WTC11 (cell line): ENCODE data around the gene PALM2AKAP2. TPM values are rescaled to one million over a fixed set of nuclear protein-coding genes. Genes with fewer than 3 reads are reported as not detected.

Source experiments
- ATAC-seq: fragments of 200-7000 bp; cut with Tn5 transposase; 2 replicates; pipeline ENCODE4 v1.10.0; 2021; ENCODE audit warnings: mild to moderate bottlenecking, moderate library complexity
- CTCF ChIA-PET: fragments of 300-600 bp; sonication (Branson Sonifier 250); formaldehyde crosslinking; loops from one replicate; lab custom pipeline; 2021; ENCODE audit warnings: antibody characterized with exemption; lab: Charles Lee
- POLR2A ChIA-PET: fragments of 350-600 bp; sonication (Branson Sonifier 250); formaldehyde crosslinking; loops from one replicate; lab custom pipeline; 2021; ENCODE audit warnings: antibody characterized with exemption; lab: Charles Lee
- DNase-seq: peaks from one replicate; pipeline ENCODE4 v3.0.0; 2021; ENCODE audit warnings: low spot score
- H3K27ac Mint-ChIP-seq: 2 replicates; pipeline ENCODE4 v1.8.0; 2021; ENCODE audit warnings: mixed read lengths
- H3K27me3 Mint-ChIP-seq: 2 replicates; pipeline ENCODE4 v1.8.0; 2021; ENCODE audit warnings: low read depth, mild to moderate bottlenecking, moderate library complexity, mixed read lengths
- H3K36me3 Mint-ChIP-seq: 2 replicates; pipeline ENCODE4 v1.8.0; 2021; ENCODE audit warnings: mixed read lengths
- H3K4me1 Mint-ChIP-seq: 2 replicates; pipeline ENCODE4 v1.8.0; 2022; ENCODE audit warnings: mixed read lengths
- H3K4me3 Mint-ChIP-seq: 2 replicates; pipeline ENCODE4 v1.8.0; 2021; ENCODE audit warnings: mild to moderate bottlenecking, moderate library complexity, mixed read lengths
- H3K9me3 Mint-ChIP-seq: 2 replicates; pipeline ENCODE4 v1.8.0; 2021; ENCODE audit warnings: mixed read lengths
- CBFB ChIP-seq: sonication (generic); formaldehyde crosslinking; IDR thresholded peaks from 2 replicates; pipeline ENCODE4 v1.8.1; 2022; ENCODE audit warnings: mild to moderate bottlenecking, low read depth, missing genetic modification reagents
- CREB1 ChIP-seq: sonication (generic); formaldehyde crosslinking; IDR thresholded peaks from 2 replicates; pipeline ENCODE4 v1.8.0; 2023; ENCODE audit warnings: mild to moderate bottlenecking, missing genetic modification reagents
- CREM ChIP-seq: sonication (generic); formaldehyde crosslinking; IDR thresholded peaks from 2 replicates; pipeline ENCODE4 v1.8.1; 2022; ENCODE audit warnings: mild to moderate bottlenecking, missing genetic modification reagents, moderate library complexity
- FOXP1 ChIP-seq: sonication (generic); formaldehyde crosslinking; IDR thresholded peaks from 2 replicates; pipeline ENCODE4 v1.8.0; 2022; ENCODE audit warnings: missing genetic modification reagents, mild to moderate bottlenecking, moderate library complexity, borderline replicate concordance
- SOX15 ChIP-seq: fragments of 250-450 bp; sonication (Bioruptor Pico); IDR thresholded peaks from 2 replicates; pipeline ENCODE4 v1.9.0; 2021; ENCODE audit warnings: mild to moderate bottlenecking
- TCF7 ChIP-seq: sonication (generic); formaldehyde crosslinking; IDR thresholded peaks from 2 replicates; pipeline ENCODE4 v1.8.0; 2022; ENCODE audit warnings: mild to moderate bottlenecking, low read depth, missing genetic modification reagents, moderate library complexity
- ZBTB21 ChIP-seq: sonication (generic); formaldehyde crosslinking; IDR thresholded peaks from 2 replicates; pipeline ENCODE4 v1.8.1; 2023; ENCODE audit warnings: mild to moderate bottlenecking, missing genetic modification reagents, borderline replicate concordance
- ZNF138 ChIP-seq: sonication (generic); formaldehyde crosslinking; conservative IDR thresholded peaks from 2 replicates; pipeline ENCODE4 v1.8.1; 2022; ENCODE audit warnings: mild to moderate bottlenecking, moderate library complexity, missing genetic modification reagents
- ZNF396 ChIP-seq: fragments of 250-450 bp; sonication (Bioruptor Pico); IDR thresholded peaks from 2 replicates; pipeline ENCODE4 v1.8.0; 2021; ENCODE audit warnings: mild to moderate bottlenecking, moderate library complexity, borderline replicate concordance
- ZNF671 ChIP-seq: fragments of 250-450 bp; sonication (Bioruptor Pico); IDR thresholded peaks from 2 replicates; pipeline ENCODE4 v1.8.0; 2021; ENCODE audit warnings: mild to moderate bottlenecking
- total RNA-seq: library from RNA; stranded (reverse); gene quantifications from 3 replicates; pipeline ENCODE4 v1.2.3, GENCODE V29; 2021
- TF ChIP-seq, protein P1 (sequence below): fragments of 250-450 bp; sonication (Bioruptor Pico); IDR thresholded peaks from 2 replicates; pipeline ENCODE4 v1.9.0; 2021; ENCODE audit warnings: mild to moderate bottlenecking, borderline replicate concordance
- TF ChIP-seq, protein P2 (sequence below): sonication (generic); formaldehyde crosslinking; IDR thresholded peaks from 2 replicates; pipeline ENCODE4 v1.8.1; 2023; ENCODE audit warnings: mild to moderate bottlenecking, missing genetic modification reagents
- TF ChIP-seq, protein P3 (sequence below): fragments of 250-450 bp; sonication (Bioruptor Pico); IDR thresholded peaks from 2 replicates; pipeline ENCODE4 v1.8.0; 2021; ENCODE audit warnings: mild to moderate bottlenecking
- TF ChIP-seq, protein P4 (sequence below): sonication (generic); formaldehyde crosslinking; IDR thresholded peaks from 2 replicates; pipeline ENCODE4 v1.8.0; 2023; ENCODE audit warnings: missing genetic modification reagents
- TF ChIP-seq, protein P5 (sequence below): fragments of 200-600 bp; IDR thresholded peaks from 2 replicates; pipeline ENCODE4 v1.8.0; 2022; ENCODE audit warnings: antibody characterized with exemption
- TF ChIP-seq, protein P6 (sequence below): sonication (generic); formaldehyde crosslinking; IDR thresholded peaks from 2 replicates; pipeline ENCODE4 v1.8.1; 2023; ENCODE audit warnings: mild to moderate bottlenecking, moderate library complexity, missing genetic modification reagents

The PALM2AKAP2 gene
- total RNA-seq, 1 experiment from 2014 or later = 7.0 TPM

DNA sequence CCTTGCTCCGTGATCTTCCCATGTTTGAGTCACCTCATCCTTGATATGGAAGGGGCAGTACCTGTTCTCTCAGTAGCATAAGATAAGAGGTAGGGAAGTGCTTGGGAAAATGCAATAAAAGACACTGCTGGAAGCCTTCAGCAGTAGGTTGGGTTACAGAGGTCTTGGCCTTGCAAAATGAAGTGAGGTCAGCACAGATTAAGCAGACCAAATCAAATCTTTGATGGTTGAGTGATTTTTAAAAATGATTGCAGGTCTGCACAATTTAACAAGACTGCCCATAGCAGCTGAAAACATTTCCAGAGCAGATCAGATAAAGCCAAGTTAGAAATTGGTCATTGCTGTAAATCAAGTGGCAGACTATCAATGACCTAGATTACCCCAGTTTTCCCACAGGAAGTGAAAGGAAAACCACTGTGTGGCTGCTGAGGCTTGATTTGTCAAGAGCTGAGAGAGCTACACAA, 32.9 kb downstream of the PALM2AKAP2 start (continued):
- TF ChIP-seq, protein P1, sequence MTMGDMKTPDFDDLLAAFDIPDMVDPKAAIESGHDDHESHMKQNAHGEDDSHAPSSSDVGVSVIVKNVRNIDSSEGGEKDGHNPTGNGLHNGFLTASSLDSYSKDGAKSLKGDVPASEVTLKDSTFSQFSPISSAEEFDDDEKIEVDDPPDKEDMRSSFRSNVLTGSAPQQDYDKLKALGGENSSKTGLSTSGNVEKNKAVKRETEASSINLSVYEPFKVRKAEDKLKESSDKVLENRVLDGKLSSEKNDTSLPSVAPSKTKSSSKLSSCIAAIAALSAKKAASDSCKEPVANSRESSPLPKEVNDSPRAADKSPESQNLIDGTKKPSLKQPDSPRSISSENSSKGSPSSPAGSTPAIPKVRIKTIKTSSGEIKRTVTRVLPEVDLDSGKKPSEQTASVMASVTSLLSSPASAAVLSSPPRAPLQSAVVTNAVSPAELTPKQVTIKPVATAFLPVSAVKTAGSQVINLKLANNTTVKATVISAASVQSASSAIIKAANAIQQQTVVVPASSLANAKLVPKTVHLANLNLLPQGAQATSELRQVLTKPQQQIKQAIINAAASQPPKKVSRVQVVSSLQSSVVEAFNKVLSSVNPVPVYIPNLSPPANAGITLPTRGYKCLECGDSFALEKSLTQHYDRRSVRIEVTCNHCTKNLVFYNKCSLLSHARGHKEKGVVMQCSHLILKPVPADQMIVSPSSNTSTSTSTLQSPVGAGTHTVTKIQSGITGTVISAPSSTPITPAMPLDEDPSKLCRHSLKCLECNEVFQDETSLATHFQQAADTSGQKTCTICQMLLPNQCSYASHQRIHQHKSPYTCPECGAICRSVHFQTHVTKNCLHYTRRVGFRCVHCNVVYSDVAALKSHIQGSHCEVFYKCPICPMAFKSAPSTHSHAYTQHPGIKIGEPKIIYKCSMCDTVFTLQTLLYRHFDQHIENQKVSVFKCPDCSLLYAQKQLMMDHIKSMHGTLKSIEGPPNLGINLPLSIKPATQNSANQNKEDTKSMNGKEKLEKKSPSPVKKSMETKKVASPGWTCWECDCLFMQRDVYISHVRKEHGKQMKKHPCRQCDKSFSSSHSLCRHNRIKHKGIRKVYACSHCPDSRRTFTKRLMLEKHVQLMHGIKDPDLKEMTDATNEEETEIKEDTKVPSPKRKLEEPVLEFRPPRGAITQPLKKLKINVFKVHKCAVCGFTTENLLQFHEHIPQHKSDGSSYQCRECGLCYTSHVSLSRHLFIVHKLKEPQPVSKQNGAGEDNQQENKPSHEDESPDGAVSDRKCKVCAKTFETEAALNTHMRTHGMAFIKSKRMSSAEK (CRISPR knock-in tag) = no peak
- TF ChIP-seq CREB1 = no peak
- TF ChIP-seq, protein P2, sequence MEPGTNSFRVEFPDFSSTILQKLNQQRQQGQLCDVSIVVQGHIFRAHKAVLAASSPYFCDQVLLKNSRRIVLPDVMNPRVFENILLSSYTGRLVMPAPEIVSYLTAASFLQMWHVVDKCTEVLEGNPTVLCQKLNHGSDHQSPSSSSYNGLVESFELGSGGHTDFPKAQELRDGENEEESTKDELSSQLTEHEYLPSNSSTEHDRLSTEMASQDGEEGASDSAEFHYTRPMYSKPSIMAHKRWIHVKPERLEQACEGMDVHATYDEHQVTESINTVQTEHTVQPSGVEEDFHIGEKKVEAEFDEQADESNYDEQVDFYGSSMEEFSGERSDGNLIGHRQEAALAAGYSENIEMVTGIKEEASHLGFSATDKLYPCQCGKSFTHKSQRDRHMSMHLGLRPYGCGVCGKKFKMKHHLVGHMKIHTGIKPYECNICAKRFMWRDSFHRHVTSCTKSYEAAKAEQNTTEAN (CRISPR knock-in tag) = no peak

DNA sequence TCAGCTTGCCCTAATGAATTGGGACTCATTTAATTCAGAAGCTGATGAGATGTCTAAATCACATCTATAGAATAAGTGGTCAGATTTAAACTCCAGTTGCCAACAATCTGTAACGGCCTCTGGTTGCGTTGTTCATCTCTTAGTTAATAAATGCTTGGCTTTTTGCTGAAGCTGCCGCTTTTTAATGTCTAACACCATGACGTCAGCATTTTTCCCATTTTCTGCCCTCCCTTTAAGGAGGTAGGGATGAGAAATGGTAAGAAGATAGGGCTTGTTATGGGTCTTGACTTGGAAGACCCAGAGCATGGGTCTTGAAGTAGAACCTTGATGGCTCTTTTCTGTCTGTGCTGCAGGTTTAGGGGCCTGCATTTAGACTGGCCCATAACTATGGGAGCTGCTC, 33.3 kb downstream of the PALM2AKAP2 start:
- ChIA-PET CTCF (no interaction called here), POLR2A (no interaction called here)
- Mint-ChIP-seq H3K4me3 (no peak overlapping the region), H3K36me3 (peaks cover 4% of the 10 kb centered on the region; the same call in 1 of the 2 replicates), H3K27me3 (no peaks in the 10 kb centered on the region), H3K4me1 (peaks cover 8% of the 10 kb centered on the region), H3K27ac (no peak overlapping the region), H3K9me3 (peaks cover 7% of the 10 kb centered on the region)
- no peak for DNase-seq
- no peak for ATAC-seq
- no peak for TF ChIP-seq TCF7 (CRISPR knock-in tag)

DNA sequence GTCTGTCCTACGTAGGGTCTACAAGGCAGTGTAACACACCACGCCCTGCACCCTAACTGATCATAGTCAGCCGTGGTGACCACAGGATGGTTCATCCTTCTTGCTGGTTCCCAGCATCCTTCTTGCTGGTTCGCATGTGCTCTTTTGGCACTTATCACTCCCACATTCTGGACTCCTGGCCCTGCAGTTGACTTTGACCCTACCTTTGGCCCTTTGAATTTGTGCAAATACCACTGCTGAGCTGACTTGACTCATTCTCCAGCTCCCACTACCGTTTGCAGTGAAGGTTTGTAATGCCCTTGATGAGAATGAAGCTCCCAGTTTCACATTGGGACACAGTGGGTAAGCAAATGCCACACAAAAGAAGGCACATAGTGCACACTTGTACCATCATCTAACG, 33.8 kb downstream of the PALM2AKAP2 start:
- Mint-ChIP-seq H3K4me1 (peaks cover 8% of the 10 kb centered on the region), H3K4me3 (no peak overlapping the region), H3K36me3 (0 out of 2 replicates have a peak, but pooled peaks cover 3% of the 10 kb centered on the region), H3K27me3 (no peaks in the 10 kb centered on the region), H3K27ac (no peak overlapping the region), H3K9me3 (peaks cover 3% of the 10 kb centered on the region; the same call in 1 of the 2 replicates)
- ChIA-PET CTCF (no interaction called here), POLR2A (no interaction called here)
- DNase-seq = no peak
- ATAC-seq = no peak
- TF ChIP-seq, protein P3, sequence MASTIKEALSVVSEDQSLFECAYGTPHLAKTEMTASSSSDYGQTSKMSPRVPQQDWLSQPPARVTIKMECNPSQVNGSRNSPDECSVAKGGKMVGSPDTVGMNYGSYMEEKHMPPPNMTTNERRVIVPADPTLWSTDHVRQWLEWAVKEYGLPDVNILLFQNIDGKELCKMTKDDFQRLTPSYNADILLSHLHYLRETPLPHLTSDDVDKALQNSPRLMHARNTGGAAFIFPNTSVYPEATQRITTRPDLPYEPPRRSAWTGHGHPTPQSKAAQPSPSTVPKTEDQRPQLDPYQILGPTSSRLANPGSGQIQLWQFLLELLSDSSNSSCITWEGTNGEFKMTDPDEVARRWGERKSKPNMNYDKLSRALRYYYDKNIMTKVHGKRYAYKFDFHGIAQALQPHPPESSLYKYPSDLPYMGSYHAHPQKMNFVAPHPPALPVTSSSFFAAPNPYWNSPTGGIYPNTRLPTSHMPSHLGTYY (CRISPR knock-in tag) = no peak
- no peak for TF ChIP-seq ZNF138 (CRISPR knock-in tag)
- TF ChIP-seq, protein P4, sequence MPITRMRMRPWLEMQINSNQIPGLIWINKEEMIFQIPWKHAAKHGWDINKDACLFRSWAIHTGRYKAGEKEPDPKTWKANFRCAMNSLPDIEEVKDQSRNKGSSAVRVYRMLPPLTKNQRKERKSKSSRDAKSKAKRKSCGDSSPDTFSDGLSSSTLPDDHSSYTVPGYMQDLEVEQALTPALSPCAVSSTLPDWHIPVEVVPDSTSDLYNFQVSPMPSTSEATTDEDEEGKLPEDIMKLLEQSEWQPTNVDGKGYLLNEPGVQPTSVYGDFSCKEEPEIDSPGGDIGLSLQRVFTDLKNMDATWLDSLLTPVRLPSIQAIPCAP = no peak
- no peak for TF ChIP-seq ZBTB21 (CRISPR knock-in tag)
- TF ChIP-seq, protein P5, sequence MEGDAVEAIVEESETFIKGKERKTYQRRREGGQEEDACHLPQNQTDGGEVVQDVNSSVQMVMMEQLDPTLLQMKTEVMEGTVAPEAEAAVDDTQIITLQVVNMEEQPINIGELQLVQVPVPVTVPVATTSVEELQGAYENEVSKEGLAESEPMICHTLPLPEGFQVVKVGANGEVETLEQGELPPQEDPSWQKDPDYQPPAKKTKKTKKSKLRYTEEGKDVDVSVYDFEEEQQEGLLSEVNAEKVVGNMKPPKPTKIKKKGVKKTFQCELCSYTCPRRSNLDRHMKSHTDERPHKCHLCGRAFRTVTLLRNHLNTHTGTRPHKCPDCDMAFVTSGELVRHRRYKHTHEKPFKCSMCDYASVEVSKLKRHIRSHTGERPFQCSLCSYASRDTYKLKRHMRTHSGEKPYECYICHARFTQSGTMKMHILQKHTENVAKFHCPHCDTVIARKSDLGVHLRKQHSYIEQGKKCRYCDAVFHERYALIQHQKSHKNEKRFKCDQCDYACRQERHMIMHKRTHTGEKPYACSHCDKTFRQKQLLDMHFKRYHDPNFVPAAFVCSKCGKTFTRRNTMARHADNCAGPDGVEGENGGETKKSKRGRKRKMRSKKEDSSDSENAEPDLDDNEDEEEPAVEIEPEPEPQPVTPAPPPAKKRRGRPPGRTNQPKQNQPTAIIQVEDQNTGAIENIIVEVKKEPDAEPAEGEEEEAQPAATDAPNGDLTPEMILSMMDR = no peak
- no peak for TF ChIP-seq SOX15 (CRISPR knock-in tag)
- TF ChIP-seq FOXP1 (CRISPR knock-in tag) = no peak
- no peak for TF ChIP-seq ZNF671
- TF ChIP-seq, protein P6, sequence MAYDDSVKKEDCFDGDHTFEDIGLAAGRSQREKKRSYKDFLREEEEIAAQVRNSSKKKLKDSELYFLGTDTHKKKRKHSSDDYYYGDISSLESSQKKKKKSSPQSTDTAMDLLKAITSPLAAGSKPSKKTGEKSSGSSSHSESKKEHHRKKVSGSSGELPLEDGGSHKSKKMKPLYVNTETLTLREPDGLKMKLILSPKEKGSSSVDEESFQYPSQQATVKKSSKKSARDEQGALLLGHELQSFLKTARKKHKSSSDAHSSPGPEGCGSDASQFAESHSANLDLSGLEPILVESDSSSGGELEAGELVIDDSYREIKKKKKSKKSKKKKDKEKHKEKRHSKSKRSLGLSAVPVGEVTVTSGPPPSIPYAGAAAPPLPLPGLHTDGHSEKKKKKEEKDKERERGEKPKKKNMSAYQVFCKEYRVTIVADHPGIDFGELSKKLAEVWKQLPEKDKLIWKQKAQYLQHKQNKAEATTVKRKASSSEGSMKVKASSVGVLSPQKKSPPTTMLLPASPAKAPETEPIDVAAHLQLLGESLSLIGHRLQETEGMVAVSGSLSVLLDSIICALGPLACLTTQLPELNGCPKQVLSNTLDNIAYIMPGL = no peak
- no peak for TF ChIP-seq ZNF396
- no peak for TF ChIP-seq CREM (CRISPR knock-in tag)
- no peak for TF ChIP-seq CBFB
